NCI-H146 (cell line): Measurements from ENCODE around the gene MLN.
A peak's percentile ranks its signal among the peaks of the same experiment; 100 is the strongest.

Experiments
- DNase-seq: peaks from one replicate; lab custom pipeline; 2025; lab: John Stamatoyannopoulos, UW

The MLN gene

GRCh38 chr6:33788694-33789549, 14.9 kb downstream of the MLN start, which contains the start of gene LEMD2:
Gene LEMD2 (minus strand): TSS chr6:33789130. CDS start chr6:33789116, 14 bp downstream.
- peak; percentile 92 for DNase-seq

- DNase-seq, result peak; percentile 65
Measured at GRCh38 chr6:33787954-33788693, 15.7 kb downstream of the MLN start.

- no peak for DNase-seq
Measured at GRCh38 chr6:33787346-33787953, 16.4 kb downstream of the MLN start.

GRCh38 chr6:33786736-33787135, 17.1 kb downstream of the MLN start:
- DNase-seq, result no peak

GRCh38 chr6:33785778-33786177, 18.0 kb downstream of the MLN start:
- DNase-seq, result no peak

- no peak for DNase-seq
Measured at GRCh38 chr6:33784787-33785186, 19.0 kb downstream of the MLN start.

GRCh38 chr6:33783781-33784520, 19.9 kb downstream of the MLN start:
- DNase-seq, result no peak

- DNase-seq, result no peak
Measured at GRCh38 chr6:33782561-33782960, 21.2 kb downstream of the MLN start.

- DNase-seq, result no peak
Measured at GRCh38 chr6:33781131-33781975, 22.4 kb downstream of the MLN start.

- DNase-seq, result no peak
Measured at GRCh38 chr6:33779895-33780294, 23.9 kb downstream of the MLN start.

- DNase-seq, result no peak
Measured at GRCh38 chr6:33779290-33779689, 24.5 kb downstream of the MLN start.

- no peak for DNase-seq
Measured at GRCh38 chr6:33778444-33779121, 25.2 kb downstream of the MLN start.

GRCh38 chr6:33777398-33778388, 26.1 kb downstream of the MLN start:
- no peak for DNase-seq

GRCh38 chr6:33776764-33777163, 27.0 kb downstream of the MLN start:
- DNase-seq, result no peak

GRCh38 chr6:33776186-33776585, 27.6 kb downstream of the MLN start:
- no peak for DNase-seq

GRCh38 chr6:33774774-33775173, 29.0 kb downstream of the MLN start:
- DNase-seq, result no peak

- no peak for DNase-seq
Measured at GRCh38 chr6:33772902-33773472, 30.8 kb downstream of the MLN start.

GRCh38 chr6:33772082-33772830, 31.5 kb downstream of the MLN start:
- no peak for DNase-seq
